HuH-7.5 (cell line): ENCODE data around the gene ZBTB46.
"Not testable (repeated sequence)": the region's sequence is repeated elsewhere in the genome, so short reads cannot be mapped to it uniquely, and the experiment has no call there.

Experiments used
- DNase-seq: peaks from one replicate; pipeline ENCODE4 v3.0.0; 2011; ENCODE audit warnings: low spot score

Gene ZBTB46

GRCh38 chr20:63830841-63831588 is at the start of gene ZBTB46:
ZBTB46 (minus strand) TSS chr20:63831264; CDS start chr20:63790757, 40,507 bp downstream.
- DNase-seq, result peak; percentile 99

- DNase-seq, result no peak
Observed at GRCh38 chr20:63878899-63879663, 48.0 kb upstream of the ZBTB46 start.

GRCh38 chr20:63877755-63878470 is 46.8 kb upstream of the ZBTB46 start:
- DNase-seq, result no peak

- DNase-seq, result no peak
Observed at GRCh38 chr20:63876489-63877036, 45.5 kb upstream of the ZBTB46 start.

GRCh38 chr20:63874241-63874640 is 43.2 kb upstream of the ZBTB46 start:
- not testable (repeated sequence) for DNase-seq

DNA sequence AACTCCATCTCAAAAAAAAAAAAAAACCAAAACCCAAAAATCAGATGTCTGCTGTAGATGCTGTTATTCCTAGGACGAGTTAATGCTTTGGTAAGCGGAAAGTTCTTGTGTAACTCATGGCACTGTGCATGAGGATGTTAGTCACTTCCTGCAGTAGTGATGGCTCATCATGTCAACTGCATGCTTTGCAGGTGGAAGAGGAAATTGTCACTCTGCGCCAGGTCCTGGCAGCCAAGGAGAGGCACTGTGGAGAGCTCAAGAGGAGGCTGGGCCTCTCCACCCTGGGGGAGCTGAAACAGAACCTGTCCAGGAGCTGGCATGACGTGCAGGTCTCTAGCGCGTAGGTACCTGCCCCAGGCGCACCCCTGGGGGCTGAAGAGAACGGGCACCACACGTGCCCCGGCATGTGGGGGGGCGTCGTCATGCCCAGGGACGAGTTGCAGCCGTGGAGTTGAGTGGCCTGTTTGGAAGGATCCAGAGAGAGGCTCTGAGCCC is 42.5 kb upstream of the ZBTB46 start:
- no peak for DNase-seq

DNA sequence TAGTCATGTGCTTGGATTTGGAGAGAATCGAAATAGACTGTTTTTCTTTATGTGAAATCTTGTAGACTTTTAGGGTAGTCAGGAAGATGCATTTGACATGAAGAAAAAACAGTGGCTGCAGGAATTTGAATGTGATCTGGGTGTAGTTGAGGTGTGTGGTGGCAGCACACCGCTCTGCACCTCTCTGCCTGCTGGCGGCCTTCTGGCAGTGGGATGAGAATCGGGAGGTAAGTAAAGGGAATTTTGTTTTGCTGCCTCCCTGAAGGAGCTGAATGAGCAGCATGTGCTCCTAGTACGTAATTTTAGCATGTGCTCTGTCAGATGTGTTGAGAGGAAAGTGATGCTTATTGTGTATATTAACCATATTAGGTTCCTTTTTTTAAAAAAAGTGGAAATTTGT is 37.2 kb upstream of the ZBTB46 start:
- DNase-seq, result no peak

DNA sequence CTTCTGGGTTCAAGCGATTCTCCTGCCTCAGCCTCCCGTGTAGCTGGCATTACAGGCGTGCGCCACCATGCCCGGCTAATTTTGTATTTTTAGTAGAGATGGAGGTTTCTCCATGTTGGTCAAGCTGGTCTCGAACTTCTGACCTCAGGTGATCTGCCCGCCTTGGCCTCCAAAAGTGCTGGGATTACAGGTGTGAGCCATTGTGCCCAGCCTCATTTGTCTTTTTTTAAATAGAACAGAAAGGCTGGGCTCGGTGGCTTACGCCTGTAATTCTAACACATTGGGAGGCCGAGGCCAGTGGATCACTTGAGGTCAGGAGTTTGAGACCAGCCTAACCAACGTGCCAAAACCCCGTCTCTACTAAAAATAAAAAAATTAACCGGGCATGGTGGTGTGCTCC is 36.0 kb upstream of the ZBTB46 start:
- not testable (repeated sequence) for DNase-seq

DNA sequence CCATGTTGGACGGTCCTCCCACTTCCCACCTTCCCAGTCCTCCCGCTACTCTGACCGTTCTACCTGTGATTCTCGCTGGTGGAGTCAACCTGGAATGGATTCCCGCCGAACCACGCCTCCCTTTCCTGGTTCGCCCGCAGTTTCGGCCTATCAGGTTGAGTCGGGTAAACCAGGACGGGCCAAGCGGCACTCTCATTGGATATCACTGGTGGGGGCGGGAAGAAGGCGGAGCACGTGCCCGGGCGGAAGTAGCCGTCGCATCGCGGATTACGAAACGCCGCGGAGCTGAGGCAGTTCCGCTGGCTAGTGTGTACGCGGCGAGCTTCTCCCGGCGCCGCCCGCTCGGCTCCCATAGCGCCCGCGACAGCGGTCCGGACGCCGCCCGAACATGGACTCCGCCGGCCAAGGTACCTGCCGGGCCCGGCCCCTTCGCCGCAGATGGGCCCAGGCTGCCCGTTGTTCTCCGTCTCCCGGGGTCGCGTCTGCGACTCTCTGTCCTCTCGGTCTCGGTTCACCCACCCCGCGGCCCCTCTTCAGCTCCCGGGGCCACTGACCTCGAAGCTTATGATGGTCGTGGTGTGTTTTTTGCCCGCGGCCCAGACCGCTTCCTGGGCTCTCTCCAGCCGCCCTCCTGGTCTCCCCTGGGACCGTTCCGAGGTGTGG is 34.0 kb upstream of the ZBTB46 start, which contains the start of gene TPD52L2:
Gene TPD52L2 (plus strand): TSS at position 293 of the 663 bp plus-strand sequence. CDS start 96 bp downstream, at position 389.
- DNase-seq, result peak; percentile 100

DNA sequence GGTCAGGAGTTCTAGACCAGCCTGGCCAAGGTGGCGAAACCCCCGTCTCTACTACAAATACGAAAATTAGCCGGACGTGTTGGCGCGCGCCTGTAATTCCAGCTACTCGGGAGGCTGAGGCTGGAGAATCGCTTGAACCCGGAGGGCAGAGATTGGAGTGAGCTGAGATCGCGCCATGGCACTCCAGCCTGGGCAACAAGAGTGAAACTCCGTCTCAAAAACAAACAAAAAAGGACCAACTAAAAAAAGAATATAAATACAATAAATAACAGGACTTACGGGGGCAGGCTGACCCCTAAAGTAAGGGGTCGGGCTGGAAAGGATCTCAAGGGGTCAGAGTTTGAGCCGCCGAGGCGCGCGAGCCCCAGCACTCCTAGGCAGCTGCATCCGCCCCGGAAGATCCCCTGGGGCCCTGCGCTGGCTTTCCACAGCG is 33.5 kb upstream of the ZBTB46 start:
- no peak for DNase-seq

DNA sequence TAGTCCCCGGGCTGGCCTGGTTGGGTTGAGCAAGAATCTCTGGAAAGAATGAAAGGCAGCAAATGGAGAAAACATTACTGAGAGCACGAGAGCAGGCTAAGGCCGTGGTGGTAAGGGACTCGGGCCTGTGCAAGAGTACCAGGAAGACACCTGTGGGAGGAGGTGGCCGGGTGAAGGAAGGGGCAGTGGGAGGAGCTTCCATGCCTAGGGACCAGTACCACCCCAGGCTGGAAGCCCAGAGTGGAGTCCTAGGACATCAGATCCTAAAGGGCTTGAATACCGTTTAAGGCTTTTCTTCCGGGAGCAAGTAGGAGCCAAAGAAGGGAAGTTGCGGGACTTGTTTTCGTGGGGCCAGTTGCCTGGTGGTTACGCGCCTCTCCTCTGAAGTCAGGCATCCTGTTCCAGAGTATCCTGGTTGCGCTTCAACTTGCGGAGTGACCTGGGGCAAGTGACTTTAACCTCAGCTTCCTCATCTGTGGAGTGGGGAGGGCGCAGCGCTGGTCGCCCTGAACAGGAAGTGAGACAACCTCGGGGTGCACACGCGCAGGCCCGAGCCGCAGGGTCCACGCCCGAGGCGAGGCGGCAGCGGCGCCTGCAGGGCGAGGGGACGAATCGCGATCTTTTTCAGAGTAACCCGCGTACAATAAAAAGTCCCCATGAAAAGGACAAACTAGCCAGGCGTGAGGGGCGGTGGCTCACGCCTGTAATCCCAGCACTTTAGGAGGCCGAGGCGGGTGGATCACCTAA is 32.9 kb upstream of the ZBTB46 start:
- DNase-seq, result peak; percentile 96

DNA sequence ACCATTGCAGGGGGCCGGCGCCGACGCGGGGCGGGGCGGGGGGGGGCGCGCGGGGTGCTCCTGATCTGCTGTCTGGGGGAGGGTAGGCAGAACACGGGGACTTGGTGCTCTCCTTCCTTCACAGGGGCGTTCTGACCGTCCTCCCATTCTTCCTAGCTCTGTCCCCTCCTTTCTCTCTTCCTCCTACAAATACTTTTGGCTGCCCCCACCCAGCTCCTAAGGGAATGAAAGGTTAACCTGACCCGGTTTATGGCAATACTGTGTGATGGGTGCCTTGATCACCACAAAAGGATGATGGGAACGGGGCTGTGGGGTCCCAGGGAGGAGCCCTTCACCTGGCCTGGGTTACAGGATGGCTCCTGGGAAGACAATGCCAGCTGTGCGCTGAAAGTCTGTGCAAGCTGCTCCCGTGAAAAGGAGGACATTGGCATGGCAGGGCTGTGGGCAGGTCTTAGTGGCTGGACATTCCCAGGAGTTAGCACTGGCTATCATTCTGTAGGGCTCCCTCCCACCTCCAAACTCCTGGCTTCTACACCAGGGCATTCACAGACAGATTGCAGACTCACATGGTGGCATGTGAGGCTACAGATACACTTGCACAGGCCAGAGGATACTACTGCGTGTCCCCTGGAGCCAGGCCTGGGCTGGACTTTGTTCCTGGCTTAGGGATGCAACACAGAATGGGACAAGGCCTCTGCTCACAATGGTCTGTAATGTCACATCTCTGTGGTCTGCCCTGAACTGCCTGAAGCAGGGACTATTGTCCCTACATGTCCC is 32.1 kb upstream of the ZBTB46 start:
- DNase-seq, result no peak

- peak; percentile 23 for DNase-seq
Observed at GRCh38 chr20:63861981-63862901, 31.2 kb upstream of the ZBTB46 start.

DNA sequence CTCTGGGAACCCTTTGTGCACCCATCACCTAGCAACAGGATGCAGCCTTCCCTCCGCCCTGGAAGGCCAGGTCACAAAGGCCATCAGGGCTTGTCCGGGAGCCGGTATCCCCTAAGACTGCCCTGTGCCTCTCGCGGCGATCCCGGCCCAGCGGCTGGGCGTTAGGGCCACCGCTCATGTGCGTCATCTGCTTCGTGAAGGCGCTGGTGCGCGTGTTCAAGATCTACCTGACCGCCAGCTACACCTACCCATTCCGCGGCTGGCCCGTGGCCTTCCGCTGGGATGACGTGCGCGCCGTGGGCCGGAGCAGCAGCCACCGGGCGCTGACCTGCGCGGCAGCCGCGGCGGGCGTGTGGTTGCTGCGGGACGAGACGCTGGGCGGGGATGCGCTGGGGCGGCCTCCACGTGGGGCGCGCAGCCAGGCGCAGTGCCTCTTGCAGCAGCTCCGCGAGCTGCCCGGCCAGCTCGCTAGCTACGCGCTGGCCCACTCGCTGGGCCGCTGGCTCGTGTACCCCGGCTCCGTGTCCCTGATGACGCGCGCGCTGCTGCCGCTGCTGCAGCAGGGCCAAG is 30.4 kb upstream of the ZBTB46 start, which contains the start of gene ABHD16B:
Gene ABHD16B (plus strand): TSS at position 134 of the 570 bp plus-strand sequence. CDS start 43 bp downstream, at position 177.
- peak; percentile 20 for DNase-seq

- no peak for DNase-seq
Observed at GRCh38 chr20:63860325-63861051, 29.4 kb upstream of the ZBTB46 start.

GRCh38 chr20:63859166-63859699 is 28.2 kb upstream of the ZBTB46 start:
- peak; percentile 41 for DNase-seq
